Mucosa of rectum (tissue), 2 donors: ENCODE data around the gene CDCA3.
A peak's percentile ranks its signal among the peaks of the same experiment; 100 is the strongest.

ENCODE experiments used
- H3K27ac ChIP-seq, 2 donors: one replicate each; pipeline ENCODE4 v1.7.0; 2013; ENCODE audit warnings: inconsistent platforms in 2 of 2, low read depth in 2 of 2, low read length in 2 of 2
- H3K27me3 ChIP-seq, 2 donors: one replicate each; pipeline ENCODE4 v1.7.0; 2013; ENCODE audit warnings: low read length in 2 of 2; ENCODE audit not compliant: control insufficient read depth in 2 of 2, insufficient read depth in 2 of 2
- H3K36me3 ChIP-seq, 2 donors: one replicate each; pipeline ENCODE4 v1.7.0; 2013; ENCODE audit warnings: low read length in 2 of 2; ENCODE audit not compliant: control insufficient read depth in 2 of 2, insufficient read depth in 2 of 2
- H3K4me1 ChIP-seq, 2 donors: one replicate each; pipeline ENCODE4 v1.7.0; 2013; ENCODE audit warnings: low read length in 2 of 2, mild to moderate bottlenecking in 1 of 2; ENCODE audit not compliant: control insufficient read depth in 2 of 2, insufficient read depth in 2 of 2
- H3K4me3 ChIP-seq, 2 donors: one replicate each; pipeline ENCODE4 v1.7.0; 2013; ENCODE audit warnings: low read length in 2 of 2
- H3K9ac ChIP-seq, 2 donors: one replicate each; pipeline ENCODE4 v1.7.0; 2013; ENCODE audit warnings: low read length in 2 of 2, low read depth in 1 of 2, mild to moderate bottlenecking in 1 of 2
- H3K9me3 ChIP-seq, 2 donors: one replicate each; pipeline ENCODE4 v1.7.0; 2013; ENCODE audit warnings: low read length in 2 of 2; ENCODE audit not compliant: control insufficient read depth in 2 of 2
- donor health status: healthy.
- donor health status: Normal muscosa, but diverticular disease.

CDCA3 gene

DNA sequence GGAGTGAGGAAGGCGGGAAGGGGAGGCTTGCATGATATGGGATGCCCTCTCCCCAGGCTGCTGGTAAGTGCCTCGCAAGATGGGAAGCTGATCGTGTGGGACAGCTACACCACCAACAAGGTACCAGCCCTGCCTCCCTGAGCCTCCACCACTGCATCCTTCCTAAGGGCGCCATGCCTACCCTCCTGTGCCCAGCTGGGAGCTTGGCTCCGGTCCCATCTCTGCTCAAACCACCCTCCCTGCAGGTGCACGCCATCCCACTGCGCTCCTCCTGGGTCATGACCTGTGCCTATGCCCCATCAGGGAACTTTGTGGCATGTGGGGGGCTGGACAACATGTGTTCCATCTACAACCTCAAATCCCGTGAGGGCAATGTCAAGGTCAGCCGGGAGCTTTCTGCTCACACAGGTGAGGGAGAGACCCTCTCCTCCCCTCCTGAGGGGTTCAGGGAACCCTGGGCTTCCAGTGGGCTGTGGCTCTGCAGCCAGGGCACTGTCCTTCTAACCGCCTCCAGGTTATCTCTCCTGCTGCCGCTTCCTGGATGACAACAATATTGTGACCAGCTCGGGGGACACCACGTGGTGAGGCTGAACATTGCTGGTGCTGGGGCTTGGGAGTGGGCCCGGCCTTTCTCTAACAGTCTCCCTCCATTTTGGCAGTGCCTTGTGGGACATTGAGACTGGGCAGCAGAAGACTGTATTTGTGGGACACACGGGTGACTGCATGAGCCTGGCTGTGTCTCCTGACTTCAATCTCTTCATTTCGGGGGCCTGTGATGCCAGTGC is 7.8 kb downstream of the CDCA3 start:
- no peaks in the 10 kb centered on the region for H3K9me3 ChIP-seq
- H3K27ac ChIP-seq, result no peak overlapping the region
- peaks cover 4 to 8% of the 10 kb centered on the region in 2 donors for H3K36me3 ChIP-seq
- H3K27me3 ChIP-seq, result no peaks in the 10 kb centered on the region
- H3K4me3 ChIP-seq, result no peak overlapping the region
- H3K4me1 ChIP-seq, result no peaks in the 10 kb centered on the region
- H3K9ac ChIP-seq, result no peak overlapping the region

DNA sequence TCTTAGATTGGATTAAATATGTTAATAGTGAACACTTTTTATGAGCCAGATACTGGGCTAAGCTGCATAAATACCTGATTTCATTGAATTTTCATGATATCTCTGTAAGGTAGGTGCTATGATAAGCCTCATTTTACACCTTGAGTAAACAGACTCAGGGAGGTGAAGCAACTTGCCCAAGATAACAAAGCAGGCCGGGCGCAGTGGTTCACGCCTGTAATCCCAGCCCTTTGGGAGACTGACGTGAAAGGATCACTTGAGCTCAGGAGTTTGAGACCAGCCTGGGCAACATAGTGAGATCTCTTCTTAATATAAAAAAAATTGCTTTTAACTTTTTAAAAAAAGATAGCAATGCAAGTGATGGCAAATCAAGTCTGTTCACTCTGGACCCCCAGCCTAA is 9.0 kb downstream of the CDCA3 start:
- H3K27me3 ChIP-seq, result no peaks in the 10 kb centered on the region
- H3K4me3 ChIP-seq, result no peak overlapping the region
- H3K36me3 ChIP-seq, result peaks cover 4 to 8% of the 10 kb centered on the region in 2 donors
- no peak overlapping the region for H3K9ac ChIP-seq
- no peaks in the 10 kb centered on the region for H3K9me3 ChIP-seq
- H3K27ac ChIP-seq, result no peak overlapping the region
- no peaks in the 10 kb centered on the region for H3K4me1 ChIP-seq

DNA sequence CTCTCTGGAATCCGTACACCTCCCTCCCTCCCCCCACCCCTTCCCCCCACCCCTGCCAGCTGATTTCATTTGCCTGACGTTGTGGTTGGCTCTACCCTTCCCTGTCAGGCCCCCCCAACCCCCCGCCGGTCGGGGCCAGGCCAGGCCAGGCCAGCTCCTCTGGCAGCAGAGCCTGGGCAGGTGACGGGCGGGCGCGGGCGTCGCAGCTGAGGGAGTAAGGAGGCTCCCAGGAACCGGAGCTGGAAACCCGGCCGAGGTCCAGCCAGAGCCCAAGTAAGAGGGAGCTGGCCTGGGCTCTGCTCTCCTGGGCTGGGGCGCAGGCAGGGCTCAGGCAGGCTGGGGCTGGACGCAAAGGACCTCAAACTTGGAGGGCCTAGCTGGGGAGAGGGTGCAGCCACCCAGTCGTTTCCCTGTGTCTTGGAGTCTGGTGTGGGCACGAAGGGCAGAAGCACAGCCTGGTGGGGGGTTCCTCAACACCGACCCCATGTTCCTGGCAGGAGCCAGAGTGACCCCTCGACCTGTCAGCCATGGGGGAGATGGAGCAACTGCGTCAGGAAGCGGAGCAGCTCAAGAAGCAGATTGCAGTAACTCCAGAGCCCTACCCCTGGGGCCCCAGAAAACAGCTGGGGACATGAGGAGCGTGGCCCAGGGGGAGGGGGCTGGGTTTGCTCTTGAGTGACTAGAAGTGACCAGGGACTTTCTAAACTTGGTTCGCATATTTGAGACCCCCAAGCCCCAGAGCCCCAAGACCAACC is 10.1 kb downstream of the CDCA3 start, which contains the start of gene GNB3:
Gene GNB3, plus strand, starts transcription at position 165 of the 755 bp plus-strand sequence. Its CDS starts 363 bp downstream, at position 528.
- Histone ChIP-seq H3K4me3 (no peak within 1 kb of the TSS), H3K36me3 (peaks cover 0 to 1% of the 10 kb centered on the region in 2 donors), H3K9me3 (no peaks in the 10 kb centered on the region), H3K9ac (no peak within 1 kb of the TSS), H3K27ac (peak within 1 kb of the TSS in 1 of 2 donors; percentile 52), H3K27me3 (no peaks in the 10 kb centered on the region), H3K4me1 (no peaks in the 10 kb centered on the region)

DNA sequence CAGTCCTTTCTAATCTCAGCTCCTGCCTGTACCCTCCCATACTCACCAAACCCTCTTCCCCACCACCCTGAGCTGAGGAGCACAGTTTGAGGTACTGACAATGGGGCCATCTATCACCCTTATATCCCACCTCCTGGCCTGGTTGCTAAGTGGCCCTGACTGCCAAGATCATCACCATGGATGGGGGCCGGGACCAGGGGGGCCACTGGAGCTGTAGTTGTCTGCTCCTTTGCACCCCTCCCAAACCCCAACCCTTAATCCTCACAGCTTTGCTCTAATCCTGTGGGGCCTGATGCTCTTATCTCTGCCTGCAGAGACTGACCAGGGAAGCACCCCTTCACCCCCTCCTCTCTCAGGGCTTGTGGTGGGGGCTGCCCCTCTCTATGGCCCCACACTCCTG is 10.8 kb downstream of the CDCA3 start:
- H3K9ac ChIP-seq, result no peak overlapping the region
- H3K4me3 ChIP-seq, result no peak overlapping the region
- H3K36me3 ChIP-seq, result no peaks in the 10 kb centered on the region
- peak overlapping the region in 1 of 2 donors; percentile 52 for H3K27ac ChIP-seq
- H3K4me1 ChIP-seq, result peaks cover 0 to 2% of the 10 kb centered on the region in 2 donors
- H3K27me3 ChIP-seq, result no peaks in the 10 kb centered on the region
- no peaks in the 10 kb centered on the region for H3K9me3 ChIP-seq

DNA sequence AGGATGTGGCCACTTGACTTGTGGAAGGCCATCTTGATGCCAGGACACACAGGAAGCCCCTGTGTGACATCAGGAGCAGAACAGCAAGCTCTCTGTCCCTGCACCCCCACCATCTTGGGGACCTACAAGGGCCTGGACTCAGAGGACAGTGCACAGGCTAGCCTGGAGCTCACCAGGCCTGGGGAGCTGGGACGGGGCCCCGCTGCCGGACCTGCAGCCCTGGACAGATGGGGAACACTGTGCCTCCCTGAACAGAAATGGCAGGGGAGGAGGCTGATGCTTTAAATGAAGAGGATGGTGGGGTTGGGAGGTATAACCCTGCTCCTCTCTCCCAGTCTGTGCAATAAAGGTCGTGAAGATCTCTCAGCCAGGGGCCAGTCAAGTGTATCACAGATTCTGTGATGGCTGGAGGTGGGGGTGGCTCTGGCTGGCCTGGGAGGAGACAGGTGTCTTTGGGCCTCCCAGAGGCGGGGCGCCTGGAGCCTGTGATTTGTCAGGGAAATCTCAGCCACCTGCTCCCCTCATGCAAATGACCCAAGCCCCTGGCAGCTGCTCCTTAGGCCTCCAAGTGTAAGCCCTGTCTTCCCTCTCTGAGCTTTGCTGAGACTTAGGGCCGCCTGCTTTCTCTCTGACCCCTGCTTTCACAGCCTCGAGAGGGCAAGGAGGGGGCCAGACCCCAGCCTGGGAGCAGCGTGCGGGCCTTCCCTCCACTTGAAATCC is 11.4 kb downstream of the CDCA3 start:
- Histone ChIP-seq H3K4me1 (peaks cover 0 to 2% of the 10 kb centered on the region in 2 donors), H3K4me3 (no peak overlapping the region), H3K9ac (no peak overlapping the region), H3K27me3 (no peaks in the 10 kb centered on the region), H3K9me3 (no peaks in the 10 kb centered on the region), H3K27ac (peak overlapping the region in 1 of 2 donors; percentile 52), H3K36me3 (no peaks in the 10 kb centered on the region)

DNA sequence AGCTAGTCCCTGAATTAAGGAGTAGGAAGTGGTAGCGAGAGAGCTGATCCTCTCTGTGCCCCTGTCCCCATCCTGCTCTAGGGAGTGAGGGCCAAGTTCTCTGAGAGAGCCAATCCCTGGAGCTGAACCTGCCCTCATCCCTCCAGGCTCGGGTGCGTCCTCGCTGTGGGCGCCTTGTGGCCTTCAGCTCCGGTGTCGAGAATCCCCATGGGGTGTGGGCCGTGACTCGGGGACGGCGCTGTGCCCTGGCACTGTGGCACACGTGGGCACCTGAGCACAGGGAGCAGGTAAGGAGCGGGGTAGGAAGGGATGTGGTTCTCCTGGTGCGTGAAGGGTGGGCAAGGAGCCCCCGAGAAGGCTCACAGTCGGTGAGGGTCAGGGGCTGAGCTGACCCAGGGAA is 12.2 kb downstream of the CDCA3 start:
- peaks cover 0 to 2% of the 10 kb centered on the region in 2 donors for H3K4me1 ChIP-seq
- H3K27ac ChIP-seq, result no peak overlapping the region
- no peak overlapping the region for H3K9ac ChIP-seq
- no peaks in the 10 kb centered on the region for H3K27me3 ChIP-seq
- H3K36me3 ChIP-seq, result no peaks in the 10 kb centered on the region
- H3K9me3 ChIP-seq, result no peaks in the 10 kb centered on the region
- H3K4me3 ChIP-seq, result no peak overlapping the region

DNA sequence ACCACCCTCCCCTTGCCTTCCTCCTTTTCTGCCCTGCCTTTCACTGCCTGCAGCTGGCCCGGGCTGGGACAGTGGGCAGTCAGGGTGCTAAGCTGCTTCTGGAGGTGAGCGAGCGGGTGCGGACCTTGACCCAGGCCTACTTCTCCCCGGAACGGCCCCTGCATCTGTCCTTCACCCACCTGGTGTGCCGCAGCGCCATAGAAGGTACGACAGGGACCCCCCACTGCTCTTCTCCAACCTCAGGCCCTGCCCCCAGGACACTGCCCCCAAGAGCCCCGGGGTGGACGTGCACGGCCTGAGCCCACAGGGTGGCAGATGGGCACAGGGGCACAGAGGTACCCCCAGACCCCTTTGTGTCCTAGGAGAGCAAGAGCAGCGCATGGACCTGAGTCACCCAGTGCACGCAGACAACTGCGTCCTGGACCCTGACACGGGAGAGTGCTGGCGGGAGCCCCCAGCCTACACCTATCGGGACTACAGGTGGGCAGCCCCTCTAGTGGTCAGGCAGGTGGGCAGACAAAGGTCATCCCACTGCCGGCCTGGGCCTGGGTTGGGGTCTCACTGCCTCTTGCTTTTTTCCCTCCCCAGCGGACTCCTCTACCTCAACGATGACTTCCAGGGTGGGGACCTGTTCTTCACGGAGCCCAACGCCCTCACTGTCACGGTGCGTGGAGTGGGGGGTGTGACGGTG is 13.6 kb downstream of the CDCA3 start:
- no peak overlapping the region for H3K4me3 ChIP-seq
- H3K4me1 ChIP-seq, result peaks cover 0 to 2% of the 10 kb centered on the region in 2 donors
- no peak overlapping the region for H3K27ac ChIP-seq
- no peaks in the 10 kb centered on the region for H3K36me3 ChIP-seq
- no peaks in the 10 kb centered on the region for H3K9me3 ChIP-seq
- H3K27me3 ChIP-seq, result no peaks in the 10 kb centered on the region
- H3K9ac ChIP-seq, result no peak overlapping the region

DNA sequence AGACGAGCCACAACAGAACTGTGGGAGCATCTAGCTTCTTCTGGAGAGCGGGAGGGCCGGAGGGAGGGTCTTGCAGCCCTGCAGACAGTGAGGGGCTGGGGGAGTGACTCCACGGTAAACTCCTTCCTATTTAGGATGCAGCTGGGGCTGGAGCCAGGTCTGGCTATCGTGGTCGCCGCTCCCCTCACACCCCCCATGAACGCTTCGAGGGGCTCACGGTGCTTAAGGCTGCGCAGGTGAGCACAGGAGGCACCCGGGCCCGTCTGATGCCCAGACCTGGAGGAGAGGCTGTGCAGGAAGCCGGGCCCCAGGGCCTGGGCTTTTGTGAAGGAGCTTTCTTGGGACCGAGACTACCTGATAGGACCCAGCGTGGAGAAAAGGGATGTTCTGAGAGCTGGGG is 14.2 kb downstream of the CDCA3 start:
- no peak overlapping the region for H3K4me3 ChIP-seq
- H3K9me3 ChIP-seq, result no peaks in the 10 kb centered on the region
- no peak overlapping the region for H3K27ac ChIP-seq
- no peaks in the 10 kb centered on the region for H3K36me3 ChIP-seq
- H3K4me1 ChIP-seq, result peaks cover 0 to 2% of the 10 kb centered on the region in 2 donors
- no peaks in the 10 kb centered on the region for H3K27me3 ChIP-seq
- H3K9ac ChIP-seq, result no peak overlapping the region

DNA sequence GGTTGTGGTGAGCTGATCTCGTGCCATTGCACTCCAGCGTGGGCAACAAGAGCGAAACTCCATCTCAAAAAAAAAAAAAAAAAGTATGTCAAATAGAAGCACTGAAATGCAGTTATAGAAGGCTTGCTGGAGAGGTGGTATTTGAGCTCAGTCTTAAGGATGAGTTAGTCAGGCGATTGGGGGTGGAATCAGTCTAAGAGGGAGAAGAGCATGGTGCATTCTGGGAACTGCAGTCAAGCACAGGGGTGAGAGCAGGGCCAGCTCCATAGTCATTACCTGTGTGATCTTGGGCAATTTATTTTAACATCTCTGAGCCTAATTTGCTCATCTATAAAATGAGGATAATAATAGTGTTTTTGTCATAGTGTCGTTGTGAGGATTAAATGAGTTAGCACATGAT is 16.2 kb downstream of the CDCA3 start:
- Histone ChIP-seq H3K36me3 (peaks cover 0 to 3% of the 10 kb centered on the region in 2 donors), H3K27ac (no peak overlapping the region)

More for the DNA sequence above, 16.2 kb downstream of the CDCA3 start:
- peaks cover 1 to 2% of the 10 kb centered on the region in 2 donors for H3K4me1 ChIP-seq
- H3K9ac ChIP-seq, result no peak overlapping the region
- no peaks in the 10 kb centered on the region for H3K9me3 ChIP-seq
- no peak overlapping the region for H3K4me3 ChIP-seq
- H3K27me3 ChIP-seq, result peaks cover 3 to 6% of the 10 kb centered on the region in 2 donors
